SK-N-SH treated with all-trans-retinoic acid at 6 μM for 48 hours (cell line): ENCODE data around the gene KRTAP24-1.

Experiments
- ATAC-seq: fragments of 200-7000 bp; cut with Tn5 transposase; 3 replicates; pipeline ENCODE4 v1.9.1; 2020; ENCODE audit warnings: mild to moderate bottlenecking, moderate library complexity
- ARNTL ChIP-seq: fragments of 450-650 bp; formaldehyde crosslinking; IDR thresholded peaks from 2 replicates; pipeline ENCODE4 v1.5.0; 2020; ENCODE audit warnings: low read depth, mild to moderate bottlenecking, moderate library complexity, borderline replicate concordance
- BACH2 ChIP-seq: fragments of 250-450 bp; sonication (Bioruptor Pico); IDR thresholded peaks from 2 replicates; pipeline ENCODE4 v1.9.0; 2021; ENCODE audit warnings: mild to moderate bottlenecking, borderline replicate concordance
- GLIS3 ChIP-seq: fragments of 250-450 bp; sonication (Bioruptor Pico); IDR thresholded peaks from 2 replicates; pipeline ENCODE4 v1.5.0; 2020; ENCODE audit warnings: mild to moderate bottlenecking, moderate library complexity
- ISL1 ChIP-seq: fragments of 250-450 bp; sonication (Bioruptor Pico); IDR thresholded peaks from 2 replicates; pipeline ENCODE4 v2.1.2; 2022; ENCODE audit warnings: mild to moderate bottlenecking, moderate library complexity
- OSR1 ChIP-seq: fragments of 250-450 bp; sonication (Bioruptor Pico); IDR thresholded peaks from 2 replicates; pipeline ENCODE4 v1.8.0; 2022; ENCODE audit warnings: moderate library complexity, mild to moderate bottlenecking, inconsistent platforms
- PPARA ChIP-seq: fragments of 250-450 bp; sonication (Bioruptor Pico); IDR thresholded peaks from 2 replicates; pipeline ENCODE4 v1.5.0; 2020; ENCODE audit warnings: mild to moderate bottlenecking, borderline replicate concordance
- SNAI2 ChIP-seq: fragments of 250-450 bp; sonication (Bioruptor Pico); IDR thresholded peaks from 2 replicates; pipeline ENCODE4 v1.5.0; 2020; ENCODE audit warnings: mild to moderate bottlenecking, moderate library complexity
- TCF4 ChIP-seq: fragments of 250-450 bp; sonication (Bioruptor Pico); IDR thresholded peaks from 2 replicates; pipeline ENCODE4 v1.8.0; 2021; ENCODE audit warnings: mild to moderate bottlenecking, moderate library complexity, borderline replicate concordance
- TOX ChIP-seq: fragments of 250-450 bp; sonication (Bioruptor Pico); IDR thresholded peaks from 2 replicates; pipeline ENCODE4 v1.8.0; 2021; ENCODE audit warnings: mild to moderate bottlenecking, moderate library complexity, borderline replicate concordance
- ZC3H10 ChIP-seq: fragments of 250-450 bp; sonication (Bioruptor Pico); IDR thresholded peaks from 2 replicates; pipeline ENCODE4 v1.5.1; 2021; ENCODE audit warnings: mild to moderate bottlenecking, moderate library complexity
- ZFP3 ChIP-seq: fragments of 250-450 bp; sonication (Bioruptor Pico); IDR thresholded peaks from 2 replicates; pipeline ENCODE4 v1.5.0; 2020; ENCODE audit warnings: mild to moderate bottlenecking, moderate library complexity
- ZNF8 ChIP-seq: fragments of 450-650 bp; formaldehyde crosslinking; IDR thresholded peaks from 2 replicates; pipeline ENCODE4 v1.5.0; 2020; ENCODE audit warnings: mild to moderate bottlenecking, moderate library complexity
- TF ChIP-seq, protein P1 (sequence below): fragments of 250-450 bp; sonication (Bioruptor Pico); IDR thresholded peaks from 2 replicates; pipeline ENCODE4 v1.8.0; 2021; ENCODE audit warnings: low read depth, mild to moderate bottlenecking, moderate library complexity, borderline replicate concordance
- TF ChIP-seq, protein P2 (sequence below): fragments of 250-450 bp; sonication (Bioruptor Pico); IDR thresholded peaks from 2 replicates; pipeline ENCODE4 v1.5.1; 2020; ENCODE audit warnings: low read depth, mild to moderate bottlenecking, moderate library complexity
- TF ChIP-seq, protein P3 (sequence below): fragments of 250-450 bp; sonication (Bioruptor Pico); IDR thresholded peaks from 2 replicates; pipeline ENCODE4 v1.8.0; 2020; ENCODE audit warnings: mild to moderate bottlenecking, moderate library complexity, borderline replicate concordance
- TF ChIP-seq, protein P4 (sequence below): fragments of 250-450 bp; sonication (Bioruptor Pico); IDR thresholded peaks from 2 replicates; pipeline ENCODE4 v1.5.1; 2021; ENCODE audit warnings: mild to moderate bottlenecking, moderate library complexity
- TF ChIP-seq, protein P5 (sequence below): fragments of 250-450 bp; sonication (Bioruptor Pico); IDR thresholded peaks from 2 replicates; pipeline ENCODE4 v1.5.0; 2020; ENCODE audit warnings: mild to moderate bottlenecking, moderate library complexity

Gene KRTAP24-1

DNA sequence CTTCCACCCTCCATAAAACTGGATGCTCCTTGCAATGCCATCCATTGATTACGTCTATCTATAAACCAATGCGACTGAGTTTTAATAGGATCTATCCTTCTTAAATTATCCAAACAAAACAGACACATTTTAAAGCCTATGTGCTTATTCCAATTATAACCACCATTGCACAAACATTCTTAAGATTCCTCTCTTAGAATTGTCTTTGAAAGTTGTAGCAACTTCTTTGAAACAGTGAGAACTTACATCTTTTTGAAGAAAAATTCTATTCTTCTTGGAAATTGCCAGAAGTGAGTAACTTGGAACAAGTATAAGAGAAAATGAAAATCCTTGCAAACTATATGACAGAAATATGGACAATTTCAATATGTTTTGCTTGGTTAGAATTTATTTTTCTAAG, 37.5 kb upstream of the KRTAP24-1 start, which contains the start of gene KRTAP26-1:
Gene KRTAP26-1 (minus strand): TSS at position 101 of the 400 bp plus-strand sequence. CDS start 280 bp downstream, outside the sequence.
- no peak for ATAC-seq
- no peak for TF ChIP-seq SNAI2
- no peak for TF ChIP-seq TCF4 (CRISPR knock-in tag)
- TF ChIP-seq, all 23 proteins: peak for 0

DNA sequence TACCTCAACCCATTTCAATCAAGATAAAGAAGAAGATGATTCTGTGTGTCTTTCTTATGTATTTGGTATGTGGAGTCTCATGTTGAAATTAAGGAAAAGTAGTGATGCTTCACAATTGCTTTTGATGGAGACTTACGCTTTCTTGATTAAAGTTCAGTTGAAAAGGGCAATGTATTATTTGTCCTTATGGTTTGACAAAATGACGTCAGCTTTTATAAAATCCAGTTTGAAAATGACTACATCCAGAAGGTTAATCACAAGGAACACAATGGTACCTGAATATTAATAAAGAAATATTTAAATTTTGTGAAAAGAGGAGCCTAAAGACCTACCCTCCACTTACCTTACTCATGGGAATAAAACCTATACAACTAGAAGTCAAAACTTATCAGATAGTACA, 33.0 kb upstream of the KRTAP24-1 start:
- TF ChIP-seq OSR1, result no peak
- TF ChIP-seq ZFP3 (CRISPR knock-in tag), result no peak
- no peak for TF ChIP-seq ZNF8 (CRISPR knock-in tag)
- TF ChIP-seq, protein P1, sequence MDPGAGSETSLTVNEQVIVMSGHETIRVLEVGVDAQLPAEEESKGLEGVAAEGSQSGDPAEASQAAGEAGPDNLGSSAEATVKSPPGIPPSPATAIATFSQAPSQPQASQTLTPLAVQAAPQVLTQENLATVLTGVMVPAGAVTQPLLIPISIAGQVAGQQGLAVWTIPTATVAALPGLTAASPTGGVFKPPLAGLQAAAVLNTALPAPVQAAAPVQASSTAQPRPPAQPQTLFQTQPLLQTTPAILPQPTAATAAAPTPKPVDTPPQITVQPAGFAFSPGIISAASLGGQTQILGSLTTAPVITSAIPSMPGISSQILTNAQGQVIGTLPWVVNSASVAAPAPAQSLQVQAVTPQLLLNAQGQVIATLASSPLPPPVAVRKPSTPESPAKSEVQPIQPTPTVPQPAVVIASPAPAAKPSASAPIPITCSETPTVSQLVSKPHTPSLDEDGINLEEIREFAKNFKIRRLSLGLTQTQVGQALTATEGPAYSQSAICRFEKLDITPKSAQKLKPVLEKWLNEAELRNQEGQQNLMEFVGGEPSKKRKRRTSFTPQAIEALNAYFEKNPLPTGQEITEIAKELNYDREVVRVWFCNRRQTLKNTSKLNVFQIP (CRISPR knock-in tag), result no peak
- TF ChIP-seq, protein P2, sequence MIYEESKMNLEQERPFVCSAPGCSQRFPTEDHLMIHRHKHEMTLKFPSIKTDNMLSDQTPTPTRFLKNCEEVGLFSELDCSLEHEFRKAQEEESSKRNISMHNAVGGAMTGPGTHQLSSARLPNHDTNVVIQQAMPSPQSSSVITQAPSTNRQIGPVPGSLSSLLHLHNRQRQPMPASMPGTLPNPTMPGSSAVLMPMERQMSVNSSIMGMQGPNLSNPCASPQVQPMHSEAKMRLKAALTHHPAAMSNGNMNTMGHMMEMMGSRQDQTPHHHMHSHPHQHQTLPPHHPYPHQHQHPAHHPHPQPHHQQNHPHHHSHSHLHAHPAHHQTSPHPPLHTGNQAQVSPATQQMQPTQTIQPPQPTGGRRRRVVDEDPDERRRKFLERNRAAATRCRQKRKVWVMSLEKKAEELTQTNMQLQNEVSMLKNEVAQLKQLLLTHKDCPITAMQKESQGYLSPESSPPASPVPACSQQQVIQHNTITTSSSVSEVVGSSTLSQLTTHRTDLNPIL (CRISPR knock-in tag), result no peak
- TF ChIP-seq ARNTL (CRISPR knock-in tag), result no peak
- TF ChIP-seq, protein P3, sequence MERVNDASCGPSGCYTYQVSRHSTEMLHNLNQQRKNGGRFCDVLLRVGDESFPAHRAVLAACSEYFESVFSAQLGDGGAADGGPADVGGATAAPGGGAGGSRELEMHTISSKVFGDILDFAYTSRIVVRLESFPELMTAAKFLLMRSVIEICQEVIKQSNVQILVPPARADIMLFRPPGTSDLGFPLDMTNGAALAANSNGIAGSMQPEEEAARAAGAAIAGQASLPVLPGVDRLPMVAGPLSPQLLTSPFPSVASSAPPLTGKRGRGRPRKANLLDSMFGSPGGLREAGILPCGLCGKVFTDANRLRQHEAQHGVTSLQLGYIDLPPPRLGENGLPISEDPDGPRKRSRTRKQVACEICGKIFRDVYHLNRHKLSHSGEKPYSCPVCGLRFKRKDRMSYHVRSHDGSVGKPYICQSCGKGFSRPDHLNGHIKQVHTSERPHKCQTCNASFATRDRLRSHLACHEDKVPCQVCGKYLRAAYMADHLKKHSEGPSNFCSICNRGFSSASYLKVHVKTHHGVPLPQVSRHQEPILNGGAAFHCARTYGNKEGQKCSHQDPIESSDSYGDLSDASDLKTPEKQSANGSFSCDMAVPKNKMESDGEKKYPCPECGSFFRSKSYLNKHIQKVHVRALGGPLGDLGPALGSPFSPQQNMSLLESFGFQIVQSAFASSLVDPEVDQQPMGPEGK, result no peak
- TF ChIP-seq TOX (CRISPR knock-in tag), result no peak
- TF ChIP-seq, protein P4, sequence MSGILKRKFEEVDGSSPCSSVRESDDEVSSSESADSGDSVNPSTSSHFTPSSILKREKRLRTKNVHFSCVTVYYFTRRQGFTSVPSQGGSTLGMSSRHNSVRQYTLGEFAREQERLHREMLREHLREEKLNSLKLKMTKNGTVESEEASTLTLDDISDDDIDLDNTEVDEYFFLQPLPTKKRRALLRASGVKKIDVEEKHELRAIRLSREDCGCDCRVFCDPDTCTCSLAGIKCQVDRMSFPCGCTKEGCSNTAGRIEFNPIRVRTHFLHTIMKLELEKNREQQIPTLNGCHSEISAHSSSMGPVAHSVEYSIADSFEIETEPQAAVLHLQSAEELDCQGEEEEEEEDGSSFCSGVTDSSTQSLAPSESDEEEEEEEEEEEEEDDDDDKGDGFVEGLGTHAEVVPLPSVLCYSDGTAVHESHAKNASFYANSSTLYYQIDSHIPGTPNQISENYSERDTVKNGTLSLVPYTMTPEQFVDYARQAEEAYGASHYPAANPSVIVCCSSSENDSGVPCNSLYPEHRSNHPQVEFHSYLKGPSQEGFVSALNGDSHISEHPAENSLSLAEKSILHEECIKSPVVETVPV (CRISPR knock-in tag), result no peak
- no peak for ATAC-seq

DNA sequence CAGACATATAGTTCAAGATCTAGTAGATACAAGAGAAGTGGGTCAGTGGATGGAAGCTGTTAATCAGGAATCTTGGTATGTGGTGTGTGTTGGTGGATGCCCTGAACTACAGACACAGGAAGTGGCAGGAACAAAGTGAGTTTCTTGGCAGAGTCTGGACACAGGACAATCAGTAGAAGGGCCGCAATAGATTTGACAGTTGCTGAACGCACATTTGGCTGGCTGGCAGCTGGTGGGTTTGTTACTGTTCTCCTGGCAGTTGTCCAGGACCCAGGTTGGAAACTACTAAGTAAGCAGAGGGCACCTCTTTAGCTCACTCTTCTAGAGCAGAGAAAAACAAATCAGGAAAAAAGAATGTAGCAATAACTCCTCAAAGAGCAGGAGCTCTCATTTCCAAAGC, 24.1 kb upstream of the KRTAP24-1 start:
- TF ChIP-seq ARNTL (CRISPR knock-in tag), result no peak
- TF ChIP-seq ZFP3 (CRISPR knock-in tag), result no peak
- TF ChIP-seq ISL1 (CRISPR knock-in tag), result no peak
- TF ChIP-seq, protein P4 (CRISPR knock-in tag), result no peak
- TF ChIP-seq SNAI2, result no peak
- TF ChIP-seq, all 23 proteins: peak for 0
- ATAC-seq, result no peak

DNA sequence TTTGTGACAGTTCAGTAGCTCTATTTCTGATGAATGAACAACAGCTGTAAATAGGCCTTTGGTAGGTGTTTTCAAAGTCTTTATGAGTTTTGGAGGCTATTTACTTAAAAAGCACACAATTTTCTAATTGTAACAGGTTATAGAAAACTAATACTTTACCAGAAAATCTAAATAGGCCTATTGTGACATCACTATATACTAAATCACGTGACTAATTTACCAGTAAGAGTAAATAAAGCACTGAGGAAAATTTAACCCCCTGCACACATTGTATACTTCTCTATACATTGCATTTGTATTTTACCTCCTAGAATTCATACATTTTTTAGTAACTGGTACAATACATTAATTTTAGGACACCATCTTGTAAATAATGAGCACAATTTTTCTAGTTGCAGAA, 22.4 kb upstream of the KRTAP24-1 start:
- TF ChIP-seq ISL1 (CRISPR knock-in tag) (no peak), GLIS3 (CRISPR knock-in tag) (no peak), ZC3H10 (no peak), ZNF8 (CRISPR knock-in tag) (no peak), PPARA (no peak), SNAI2 (no peak), BACH2 (no peak), ZFP3 (CRISPR knock-in tag) (no peak)
- TF ChIP-seq, protein P1 (CRISPR knock-in tag), result no peak
- TF ChIP-seq, protein P5, sequence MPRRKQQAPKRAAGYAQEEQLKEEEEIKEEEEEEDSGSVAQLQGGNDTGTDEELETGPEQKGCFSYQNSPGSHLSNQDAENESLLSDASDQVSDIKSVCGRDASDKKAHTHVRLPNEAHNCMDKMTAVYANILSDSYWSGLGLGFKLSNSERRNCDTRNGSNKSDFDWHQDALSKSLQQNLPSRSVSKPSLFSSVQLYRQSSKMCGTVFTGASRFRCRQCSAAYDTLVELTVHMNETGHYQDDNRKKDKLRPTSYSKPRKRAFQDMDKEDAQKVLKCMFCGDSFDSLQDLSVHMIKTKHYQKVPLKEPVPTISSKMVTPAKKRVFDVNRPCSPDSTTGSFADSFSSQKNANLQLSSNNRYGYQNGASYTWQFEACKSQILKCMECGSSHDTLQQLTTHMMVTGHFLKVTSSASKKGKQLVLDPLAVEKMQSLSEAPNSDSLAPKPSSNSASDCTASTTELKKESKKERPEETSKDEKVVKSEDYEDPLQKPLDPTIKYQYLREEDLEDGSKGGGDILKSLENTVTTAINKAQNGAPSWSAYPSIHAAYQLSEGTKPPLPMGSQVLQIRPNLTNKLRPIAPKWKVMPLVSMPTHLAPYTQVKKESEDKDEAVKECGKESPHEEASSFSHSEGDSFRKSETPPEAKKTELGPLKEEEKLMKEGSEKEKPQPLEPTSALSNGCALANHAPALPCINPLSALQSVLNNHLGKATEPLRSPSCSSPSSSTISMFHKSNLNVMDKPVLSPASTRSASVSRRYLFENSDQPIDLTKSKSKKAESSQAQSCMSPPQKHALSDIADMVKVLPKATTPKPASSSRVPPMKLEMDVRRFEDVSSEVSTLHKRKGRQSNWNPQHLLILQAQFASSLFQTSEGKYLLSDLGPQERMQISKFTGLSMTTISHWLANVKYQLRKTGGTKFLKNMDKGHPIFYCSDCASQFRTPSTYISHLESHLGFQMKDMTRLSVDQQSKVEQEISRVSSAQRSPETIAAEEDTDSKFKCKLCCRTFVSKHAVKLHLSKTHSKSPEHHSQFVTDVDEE, result no peak
- TF ChIP-seq, protein P3, result no peak
- TF ChIP-seq, protein P2 (CRISPR knock-in tag), result no peak

More for the DNA sequence above, 22.4 kb upstream of the KRTAP24-1 start:
- ATAC-seq, result no peak
